ENCODE results near the gene EML3.

EML3 gene

GRCh38 chr11:62611705-62612365, 740 bp downstream of the EML3 start:
- H3K27ac ChIP-seq (replicated peaks; ENCODE audit: low read length), result no peak overlapping the region

DNA sequence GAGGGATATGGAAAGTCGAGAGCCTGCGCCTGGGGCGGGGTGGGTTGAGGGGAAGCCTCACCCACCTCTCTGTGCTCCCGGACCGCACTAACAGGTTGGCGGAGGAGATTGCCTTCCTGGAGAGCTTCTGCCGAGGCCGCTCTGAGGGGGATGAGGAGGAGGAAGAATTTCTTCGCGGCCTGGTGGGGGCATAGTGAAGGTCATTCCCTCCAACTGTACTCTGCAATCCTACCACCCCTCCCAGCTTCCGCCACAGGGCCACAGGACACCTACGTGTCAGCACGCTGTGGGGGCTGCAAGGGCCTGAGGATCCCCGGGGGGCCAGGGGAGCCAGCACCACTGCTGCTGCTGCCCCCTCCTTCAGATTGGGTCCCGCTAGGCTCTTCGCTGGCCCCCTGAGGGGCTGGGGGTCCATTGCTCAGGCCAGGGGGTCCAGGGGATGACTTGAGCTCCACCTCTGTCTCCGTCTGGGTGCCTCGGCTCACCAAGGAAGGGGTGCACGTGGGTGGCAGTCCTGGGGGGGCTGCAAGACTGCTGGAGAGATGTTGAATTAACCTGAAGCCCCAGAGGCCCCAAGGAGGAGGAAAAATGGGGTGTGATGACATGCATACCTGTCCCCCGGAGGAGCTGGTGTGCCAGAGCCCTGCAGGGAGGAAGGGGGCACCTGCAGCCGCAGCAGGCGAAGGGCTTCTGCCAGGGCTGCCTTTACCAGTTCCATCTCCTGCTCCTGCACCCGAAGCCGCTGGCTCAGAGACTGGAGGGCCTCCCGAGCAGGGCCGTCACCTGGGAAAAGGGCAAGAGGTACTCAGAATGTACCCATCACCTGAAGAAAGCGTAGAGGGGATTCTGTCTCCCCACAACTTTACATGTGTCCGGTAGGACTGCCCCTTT, 1.5 kb downstream of the EML3 start:
- Histone ChIP-seq H3K4me2 (ENCODE audit: insufficient read depth, low read length, poor library complexity, severe bottlenecking) (peak overlapping the region; percentile 80), H3K9ac (ENCODE audit: low read depth, low read length, poor library complexity) (peak overlapping the region; percentile 26), H2BK12ac (ENCODE audit: low read length) (no peak overlapping the region), H3K18ac (ENCODE audit: low read length) (peak overlapping the region; percentile 76), H2BK15ac (ENCODE audit: low read length) (peak overlapping the region; percentile 79), H3K14ac (ENCODE audit: low read length) (peak overlapping the region; percentile 12), H4K91ac (ENCODE audit: low read depth, low read length, poor library complexity) (no peak overlapping the region), H2AK5ac (ENCODE audit: low read depth, low read length) (peak overlapping the region; percentile 87), H3K27ac (replicated peaks; ENCODE audit: low read length) (no peak overlapping the region), H2AFZ (ENCODE audit: low read length) (peak overlapping the region; percentile 89), H3K36me3 (replicated peaks in 1 of 2; ENCODE audit: control insufficient read depth in 2 of 2, insufficient read depth in 2 of 2, low read length in 2 of 2) (peaks cover 0 to 21% of the 10 kb centered on the region in 2 donors), H3K27me3 (ENCODE audit: control insufficient read depth in 3 of 3, insufficient read depth in 3 of 3, low read depth in 1 of 3, low read length in 3 of 3) (no peaks in the 10 kb centered on the region), H2BK120ac (ENCODE audit: low read depth, low read length) (peak overlapping the region; percentile 74), H2BK5ac (ENCODE audit: low read length) (peak overlapping the region; percentile 72), H3K4me3 (ENCODE audit: low read length in 2 of 2) (peak overlapping the region; percentile 57 to 88), H3K23ac (ENCODE audit: low read depth, low read length, poor library complexity) (peak overlapping the region; percentile 80), H3K4ac (ENCODE audit: low read length) (no peak overlapping the region), H3K79me1 (ENCODE audit: low read depth, low read length) (peaks cover 1% of the 10 kb centered on the region), H4K8ac (ENCODE audit: low read depth, low read length) (no peak overlapping the region), H3K9me3 (replicated peaks in 1 of 2; ENCODE audit: control insufficient read depth in 2 of 2, insufficient read depth in 1 of 2, low read depth in 1 of 2, low read length in 2 of 2) (peaks cover 0 to 2% of the 10 kb centered on the region in 2 donors), H3K4me1 (ENCODE audit: control insufficient read depth in 2 of 2, insufficient read depth in 1 of 2, low read depth in 1 of 2, low read length in 2 of 2) (peaks cover 8 to 15% of the 10 kb centered on the region in 2 donors)
- WGBS, 2 donors (ENCODE audit: extremely low coverage in 2 of 2, insufficient read length in 2 of 2, insufficient replicate concordance in 1 of 2), result no CpG with 5 or more reads among the region's 28 CpGs
- no peak for DNase-seq (ENCODE audit: low spot score)

More at GRCh38 chr11:62611705-62612365, 740 bp downstream of the EML3 start:
- H3K14ac ChIP-seq (ENCODE audit: low read length), result peak overlapping the region; percentile 10
- no peaks in the 10 kb centered on the region for H3K27me3 ChIP-seq (ENCODE audit: control insufficient read depth in 3 of 3, insufficient read depth in 3 of 3, low read depth in 1 of 3, low read length in 3 of 3)
- H3K9me3 ChIP-seq (replicated peaks in 1 of 2; ENCODE audit: control insufficient read depth in 2 of 2, insufficient read depth in 1 of 2, low read depth in 1 of 2, low read length in 2 of 2), result peaks cover 0 to 2% of the 10 kb centered on the region in 2 donors
- no peak for DNase-seq (ENCODE audit: low spot score)
- peak overlapping the region; percentile 57 to 88 for H3K4me3 ChIP-seq (ENCODE audit: low read length in 2 of 2)
- H2BK12ac ChIP-seq (ENCODE audit: low read length), result peak overlapping the region; percentile 30
- H3K4me2 ChIP-seq (ENCODE audit: insufficient read depth, low read length, poor library complexity, severe bottlenecking), result peak overlapping the region; percentile 80
- peak overlapping the region; percentile 93 for H3K18ac ChIP-seq (ENCODE audit: low read length)
- H2BK5ac ChIP-seq (ENCODE audit: low read length), result peak overlapping the region; percentile 8
- peaks cover 1% of the 10 kb centered on the region for H3K79me1 ChIP-seq (ENCODE audit: low read depth, low read length)
- H4K8ac ChIP-seq (ENCODE audit: low read depth, low read length), result no peak overlapping the region
- no peak overlapping the region for H2BK15ac ChIP-seq (ENCODE audit: low read length)
- peaks cover 8 to 15% of the 10 kb centered on the region in 2 donors for H3K4me1 ChIP-seq (ENCODE audit: control insufficient read depth in 2 of 2, insufficient read depth in 1 of 2, low read depth in 1 of 2, low read length in 2 of 2)
- peaks cover 5 to 28% of the 10 kb centered on the region in 2 donors for H3K36me3 ChIP-seq (replicated peaks in 1 of 2; ENCODE audit: control insufficient read depth in 2 of 2, insufficient read depth in 2 of 2, low read length in 2 of 2)
- peak overlapping the region; percentile 70 for H3K23ac ChIP-seq (ENCODE audit: low read depth, low read length, poor library complexity)
- H3K4ac ChIP-seq (ENCODE audit: low read length), result peak overlapping the region; percentile 85
- peak overlapping the region; percentile 95 for H2AK5ac ChIP-seq (ENCODE audit: low read depth, low read length)
- peak overlapping the region; percentile 89 for H3K9ac ChIP-seq (ENCODE audit: low read depth, low read length, poor library complexity)
- no CpG with 5 or more reads among the region's 34 CpGs for WGBS, 2 donors (ENCODE audit: extremely low coverage in 2 of 2, insufficient read length in 2 of 2, insufficient replicate concordance in 1 of 2)
- H2AFZ ChIP-seq (ENCODE audit: low read length), result peak overlapping the region; percentile 89
- H2BK120ac ChIP-seq (ENCODE audit: low read depth, low read length), result peak overlapping the region; percentile 6
- H4K91ac ChIP-seq (ENCODE audit: low read depth, low read length, poor library complexity), result no peak overlapping the region

DNA sequence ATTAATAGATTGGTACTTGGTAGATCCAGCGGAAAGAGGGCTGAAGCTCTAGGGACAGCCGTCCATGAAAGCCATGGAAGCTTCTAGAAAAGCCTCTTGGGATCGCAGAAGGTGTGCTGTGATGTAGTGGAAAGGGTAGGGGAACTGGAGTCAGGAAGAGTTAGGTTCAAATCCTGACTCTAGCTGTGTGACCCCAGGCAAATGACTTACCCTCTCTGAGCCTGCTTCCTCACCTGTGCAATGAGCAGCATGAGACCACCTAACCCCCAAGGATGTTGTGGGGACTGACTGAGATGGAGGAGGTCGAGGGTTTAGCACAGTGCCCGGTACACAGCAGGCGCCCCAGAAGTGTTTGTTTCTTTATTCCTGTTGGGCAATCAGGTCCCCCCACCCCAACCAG, 2.2 kb downstream of the EML3 start:
- Histone ChIP-seq H2AK5ac (ENCODE audit: low read depth, low read length) (peak overlapping the region; percentile 87), H3K4me2 (ENCODE audit: insufficient read depth, low read length, poor library complexity, severe bottlenecking) (no peak overlapping the region), H3K36me3 (replicated peaks in 1 of 2; ENCODE audit: control insufficient read depth in 2 of 2, insufficient read depth in 2 of 2, low read length in 2 of 2) (peaks cover 0 to 23% of the 10 kb centered on the region in 2 donors), H3K14ac (ENCODE audit: low read length) (no peak overlapping the region), H3K18ac (ENCODE audit: low read length) (no peak overlapping the region), H3K4me3 (ENCODE audit: low read length in 2 of 2) (no peak overlapping the region), H4K91ac (ENCODE audit: low read depth, low read length, poor library complexity) (no peak overlapping the region), H3K23ac (ENCODE audit: low read depth, low read length, poor library complexity) (no peak overlapping the region), H2AFZ (ENCODE audit: low read length) (no peak overlapping the region), H3K27ac (replicated peaks; ENCODE audit: low read length) (no peak overlapping the region), H3K9ac (ENCODE audit: low read depth, low read length, poor library complexity) (no peak overlapping the region), H2BK12ac (ENCODE audit: low read length) (no peak overlapping the region), H3K79me1 (ENCODE audit: low read depth, low read length) (no peaks in the 10 kb centered on the region), H2BK120ac (ENCODE audit: low read depth, low read length) (peak overlapping the region; percentile 74), H4K8ac (ENCODE audit: low read depth, low read length) (no peak overlapping the region), H2BK5ac (ENCODE audit: low read length) (peak overlapping the region; percentile 72), H3K4me1 (ENCODE audit: control insufficient read depth in 2 of 2, insufficient read depth in 1 of 2, low read depth in 1 of 2, low read length in 2 of 2) (peaks cover 12 to 15% of the 10 kb centered on the region in 2 donors), H3K4ac (ENCODE audit: low read length) (no peak overlapping the region), H3K9me3 (replicated peaks in 1 of 2; ENCODE audit: control insufficient read depth in 2 of 2, insufficient read depth in 1 of 2, low read depth in 1 of 2, low read length in 2 of 2) (peaks cover 0 to 2% of the 10 kb centered on the region in 2 donors), H3K27me3 (ENCODE audit: control insufficient read depth in 3 of 3, insufficient read depth in 3 of 3, low read depth in 1 of 3, low read length in 3 of 3) (no peaks in the 10 kb centered on the region), H2BK15ac (ENCODE audit: low read length) (peak overlapping the region; percentile 79)
- DNase-seq (ENCODE audit: low spot score), result no peak
- WGBS, 2 donors (ENCODE audit: extremely low coverage in 2 of 2, insufficient read length in 2 of 2, insufficient replicate concordance in 1 of 2), result no CpG with 5 or more reads among the region's 6 CpGs

GRCh38 chr11:62608776-62609175, 3.8 kb downstream of the EML3 start:
- Histone ChIP-seq H2AFZ (ENCODE audit: low read length) (no peak overlapping the region), H3K14ac (ENCODE audit: low read length) (no peak overlapping the region), H3K4me1 (ENCODE audit: control insufficient read depth in 2 of 2, insufficient read depth in 1 of 2, low read depth in 1 of 2, low read length in 2 of 2) (peaks cover 21 to 29% of the 10 kb centered on the region in 2 donors), H3K4me3 (ENCODE audit: low read length in 2 of 2) (no peak overlapping the region), H3K4ac (ENCODE audit: low read length) (no peak overlapping the region), H3K23ac (ENCODE audit: low read depth, low read length, poor library complexity) (peak overlapping the region; percentile 16), H3K9ac (ENCODE audit: low read depth, low read length, poor library complexity) (peak overlapping the region; percentile 25), H2BK120ac (ENCODE audit: low read depth, low read length) (no peak overlapping the region), H2AK5ac (ENCODE audit: low read depth, low read length) (peak overlapping the region; percentile 23), H3K27me3 (ENCODE audit: control insufficient read depth in 3 of 3, insufficient read depth in 3 of 3, low read depth in 1 of 3, low read length in 3 of 3) (peaks cover 0 to 3% (median 0%) of the 10 kb centered on the region in 3 experiments), H4K8ac (ENCODE audit: low read depth, low read length) (no peak overlapping the region), H2BK5ac (ENCODE audit: low read length) (no peak overlapping the region), H2BK12ac (ENCODE audit: low read length) (no peak overlapping the region), H3K36me3 (replicated peaks in 1 of 2; ENCODE audit: control insufficient read depth in 2 of 2, insufficient read depth in 2 of 2, low read length in 2 of 2) (peaks cover 0 to 24% of the 10 kb centered on the region in 2 donors), H3K27ac (replicated peaks; ENCODE audit: low read length) (no peak overlapping the region), H3K79me1 (ENCODE audit: low read depth, low read length) (no peaks in the 10 kb centered on the region), H3K4me2 (ENCODE audit: insufficient read depth, low read length, poor library complexity, severe bottlenecking) (no peak overlapping the region), H4K91ac (ENCODE audit: low read depth, low read length, poor library complexity) (no peak overlapping the region), H3K18ac (ENCODE audit: low read length) (no peak overlapping the region), H2BK15ac (ENCODE audit: low read length) (no peak overlapping the region), H3K9me3 (replicated peaks in 1 of 2; ENCODE audit: control insufficient read depth in 2 of 2, insufficient read depth in 1 of 2, low read depth in 1 of 2, low read length in 2 of 2) (peaks cover 0 to 2% of the 10 kb centered on the region in 2 donors)
- WGBS, 2 donors (ENCODE audit: extremely low coverage in 2 of 2, insufficient read length in 2 of 2, insufficient replicate concordance in 1 of 2), result no CpG with 5 or more reads among the region's 12 CpGs
- DNase-seq (ENCODE audit: low spot score), result no peak

Data from neuronal stem cell (in vitro differentiated cells).